Prostate gland (tissue), 2 donors: Measurements from ENCODE around the gene ANG. TPM values are rescaled to one million over a fixed set of nuclear protein-coding genes. Genes with fewer than 3 reads are reported as not detected.

ENCODE experiments used
- DNase-seq: peaks from one replicate; pipeline ENCODE4 v3.0.0-alpha.2; 2019; ENCODE audit warnings: low spot score
- H3K27ac ChIP-seq, 2 donors: fragments of 200-600 bp; sonication (generic); 2 replicates each; pipeline ENCODE4 v1.5.1; 2017 to 2019
- H3K27me3 ChIP-seq: fragments of 200-600 bp; sonication (generic); replicated peaks from 2 replicates; pipeline ENCODE4 v1.5.1; 2019; ENCODE audit not compliant: insufficient read depth
- H3K36me3 ChIP-seq, 2 donors: fragments of 200-600 bp; sonication (generic); 1 replicate in 1 of 2; 2 replicates in 1 of 2; pipeline versions ENCODE4 v1.5.1 to v1.8.1; 2017 to 2019
- H3K4me1 ChIP-seq: fragments of 200-600 bp; sonication (generic); replicated peaks from 2 replicates; pipeline ENCODE4 v1.5.1; 2019
- H3K4me3 ChIP-seq, 2 donors: fragments of 200-600 bp; sonication (generic); 2 replicates each; pipeline ENCODE4 v1.5.1; 2017 to 2019
- H3K9me3 ChIP-seq: fragments of 200-600 bp; sonication (generic); 2 replicates; pipeline ENCODE4 v1.5.1; 2017
- POLR2A ChIP-seq: fragments of 450-650 bp; IDR thresholded peaks from one replicate; pipeline ENCODE4 v1.6.1; 2016; ENCODE audit warnings: antibody characterized with exemption, mild to moderate bottlenecking
- POLR2AphosphoS5 ChIP-seq: sonication (generic); formaldehyde crosslinking; IDR thresholded peaks from one replicate; pipeline ENCODE4 v1.6.1; 2017; ENCODE audit warnings: antibody characterized with exemption
- WGBS: methylation state at CpG from one replicate; pipeline ENCODE4 v1.1.5; 2018; 5-methylcytosine and 5-hydroxymethylcytosine counted together
- intact Hi-C: fragments of 100-400 bp; cut with DNase I; formaldehyde crosslinking; loops from one replicate; pipeline ENCODE4 v1.14.2; 2022
- total RNA-seq, 2 donors: library from RNA; depleted of rRNA; stranded (reverse); fragments of >200 nt; gene quantifications; one replicate each; pipeline ENCODE4 v1.1.0, GENCODE V29; 2016
- TF ChIP-seq, protein P1 (sequence below), 4 experiments: fragments of 200-600 bp in 2 of 4; fragments of 450-650 bp in 2 of 4; sonication (generic) in 2 of 4; IDR thresholded peaks; 1 replicate in 3 of 4; 2 replicates in 1 of 4; pipeline ENCODE4 v1.5.1; 2016 to 2019; ENCODE audit warnings: antibody characterized with exemption in 4 of 4, mild to moderate bottlenecking in 2 of 4, moderate library complexity in 2 of 4

Gene ANG
- total RNA-seq, 2 donors from 2014 or later, result 58.6 to 78.2 TPM

DNA sequence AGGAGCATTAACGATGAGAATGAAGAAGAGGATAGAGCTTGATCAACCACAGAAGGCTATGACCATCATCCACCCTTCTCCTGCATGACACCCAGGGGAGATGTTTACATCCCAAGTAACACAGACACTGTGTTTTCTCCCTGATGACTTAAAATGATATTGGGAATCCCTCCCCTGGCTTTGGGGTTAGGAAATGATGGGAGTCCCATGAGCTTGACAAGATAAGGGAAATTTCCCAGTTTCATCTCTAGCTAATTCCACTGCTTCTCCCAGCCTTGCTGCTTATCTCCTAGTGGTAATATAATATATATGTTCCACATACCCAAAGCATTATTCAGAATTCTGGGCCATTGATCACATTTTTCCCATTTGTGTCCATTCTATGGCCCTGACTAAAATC, 43.1 kb upstream of the ANG start:
- H3K27ac ChIP-seq, result no peak overlapping the region
- no peaks in the 10 kb centered on the region for H3K4me1 ChIP-seq
- no peaks in the 10 kb centered on the region for H3K27me3 ChIP-seq
- no peaks in the 10 kb centered on the region for H3K9me3 ChIP-seq
- H3K4me3 ChIP-seq, result no peak overlapping the region
- H3K36me3 ChIP-seq, result no peaks in the 10 kb centered on the region
- no peak for DNase-seq
- intact Hi-C loops, result no loop called here
- no peak for TF ChIP-seq POLR2AphosphoS5
- no peak for TF ChIP-seq POLR2A
- TF ChIP-seq, protein P1, sequence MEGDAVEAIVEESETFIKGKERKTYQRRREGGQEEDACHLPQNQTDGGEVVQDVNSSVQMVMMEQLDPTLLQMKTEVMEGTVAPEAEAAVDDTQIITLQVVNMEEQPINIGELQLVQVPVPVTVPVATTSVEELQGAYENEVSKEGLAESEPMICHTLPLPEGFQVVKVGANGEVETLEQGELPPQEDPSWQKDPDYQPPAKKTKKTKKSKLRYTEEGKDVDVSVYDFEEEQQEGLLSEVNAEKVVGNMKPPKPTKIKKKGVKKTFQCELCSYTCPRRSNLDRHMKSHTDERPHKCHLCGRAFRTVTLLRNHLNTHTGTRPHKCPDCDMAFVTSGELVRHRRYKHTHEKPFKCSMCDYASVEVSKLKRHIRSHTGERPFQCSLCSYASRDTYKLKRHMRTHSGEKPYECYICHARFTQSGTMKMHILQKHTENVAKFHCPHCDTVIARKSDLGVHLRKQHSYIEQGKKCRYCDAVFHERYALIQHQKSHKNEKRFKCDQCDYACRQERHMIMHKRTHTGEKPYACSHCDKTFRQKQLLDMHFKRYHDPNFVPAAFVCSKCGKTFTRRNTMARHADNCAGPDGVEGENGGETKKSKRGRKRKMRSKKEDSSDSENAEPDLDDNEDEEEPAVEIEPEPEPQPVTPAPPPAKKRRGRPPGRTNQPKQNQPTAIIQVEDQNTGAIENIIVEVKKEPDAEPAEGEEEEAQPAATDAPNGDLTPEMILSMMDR (IDR thresholded peaks at IDR 0.05), result no peak
- WGBS, result 100% methylated on average over 1 of the region's 1 CpG

DNA sequence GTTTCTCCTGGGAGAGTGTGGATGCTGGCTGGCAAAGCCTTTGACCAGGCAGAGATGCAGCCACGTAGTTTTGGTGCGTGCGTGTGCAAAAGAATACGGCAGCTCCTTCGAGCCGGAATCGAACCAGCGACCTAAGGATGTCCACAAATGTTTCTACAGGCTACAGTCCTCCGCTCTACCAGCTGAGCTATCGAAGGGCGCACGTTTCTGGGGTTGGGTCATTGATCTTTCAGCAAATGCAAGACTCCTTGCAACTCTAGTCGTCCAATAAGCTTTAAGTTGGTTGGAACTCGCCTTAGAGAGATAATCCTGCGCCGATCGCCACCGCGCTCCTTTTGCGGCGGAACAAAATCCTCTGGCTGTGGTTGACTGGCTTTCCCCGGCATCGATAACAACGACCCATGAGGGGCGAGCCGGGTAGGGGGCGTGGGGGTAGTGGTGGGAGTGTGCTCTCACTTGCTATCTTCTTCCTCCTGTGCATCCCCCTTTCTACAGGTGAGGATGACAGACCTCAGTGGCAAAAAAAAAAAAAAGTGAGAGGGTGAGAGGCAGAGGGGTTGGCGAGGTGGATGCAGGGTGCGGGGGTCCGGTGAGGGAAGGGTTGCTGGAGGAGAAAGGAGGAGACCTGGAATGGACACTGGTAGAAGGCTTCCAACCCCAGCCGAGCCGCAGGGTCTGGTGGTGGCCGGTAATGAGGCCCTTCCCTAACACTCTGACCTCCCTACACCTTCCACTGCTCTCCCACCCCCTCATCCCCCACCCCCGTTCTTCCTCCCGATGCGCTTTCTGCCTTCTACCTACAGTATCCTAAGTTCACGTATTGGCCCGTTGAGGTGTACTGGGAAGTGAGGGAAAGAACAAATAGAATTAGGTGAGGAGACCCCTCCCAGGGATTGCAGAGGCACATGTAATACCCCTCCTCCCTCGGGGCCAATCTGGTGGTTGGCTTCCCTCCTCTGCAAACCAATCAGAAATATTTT, 35.3 kb upstream of the ANG start:
- DNase-seq, result no peak
- H3K4me1 ChIP-seq, result no peaks in the 10 kb centered on the region
- H3K27ac ChIP-seq, result no peak overlapping the region
- no peaks in the 10 kb centered on the region for H3K9me3 ChIP-seq
- H3K4me3 ChIP-seq, result no peak overlapping the region
- no peaks in the 10 kb centered on the region for H3K36me3 ChIP-seq
- 5% methylated on average over 39 of the region's 39 CpGs for WGBS
- intact Hi-C loops, result no loop called here
- peaks cover 3% of the 10 kb centered on the region for H3K27me3 ChIP-seq
- no peak for TF ChIP-seq POLR2A
- TF ChIP-seq, protein P1 (IDR thresholded peaks at IDR 0.05), result no peak
- TF ChIP-seq POLR2AphosphoS5, result no peak

DNA sequence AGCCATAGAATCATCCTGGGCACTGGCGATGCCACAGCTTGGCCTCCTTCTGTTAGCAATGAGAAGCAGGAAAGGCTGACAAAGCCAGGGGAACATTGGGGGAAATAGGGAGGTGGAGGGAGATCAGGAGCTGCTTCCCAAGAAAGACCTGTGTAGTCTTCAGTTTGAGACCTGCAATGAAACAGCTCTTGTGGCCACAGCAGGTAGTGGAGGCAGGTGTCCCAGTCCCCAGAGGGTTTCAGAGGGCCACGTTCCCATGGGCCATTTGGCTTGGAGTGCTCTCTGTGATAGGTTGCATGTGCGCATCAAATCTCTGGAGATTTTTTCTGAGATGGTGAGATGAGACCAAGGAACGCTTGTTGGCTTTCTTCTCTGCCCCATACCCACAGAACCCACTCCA, 32.7 kb upstream of the ANG start:
- WGBS, result 91% methylated on average over 4 of the region's 4 CpGs
- intact Hi-C loops, result no loop called here
- H3K27ac ChIP-seq, result no peak overlapping the region
- H3K36me3 ChIP-seq, result no peaks in the 10 kb centered on the region
- DNase-seq, result no peak
- no peaks in the 10 kb centered on the region for H3K9me3 ChIP-seq
- TF ChIP-seq, protein P1 (IDR thresholded peaks at IDR 0.05), result no peak
- TF ChIP-seq POLR2AphosphoS5, result no peak
- no peak for TF ChIP-seq POLR2A
- no peak overlapping the region for H3K4me3 ChIP-seq
- peaks cover 3% of the 10 kb centered on the region for H3K27me3 ChIP-seq
- no peaks in the 10 kb centered on the region for H3K4me1 ChIP-seq

DNA sequence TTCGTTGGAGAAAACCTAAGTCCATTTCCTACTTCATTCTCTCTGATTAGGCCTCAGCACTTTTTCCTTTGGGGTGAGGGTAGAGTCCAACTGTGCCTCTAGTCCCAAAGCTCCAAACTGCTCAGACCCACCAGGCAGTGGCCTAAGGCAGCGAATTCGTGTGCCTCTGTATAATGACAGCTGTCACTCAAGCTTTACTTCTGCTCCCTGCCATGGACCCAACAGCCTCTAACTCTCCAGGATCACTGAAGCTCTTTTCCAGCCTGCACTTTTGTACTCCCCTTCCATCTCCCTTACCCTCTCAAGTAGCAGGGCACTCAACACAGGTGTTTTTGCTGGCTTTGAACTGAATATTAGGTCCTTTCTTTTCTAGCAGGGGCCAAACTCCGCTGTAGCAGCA, 32.3 kb upstream of the ANG start:
- no peaks in the 10 kb centered on the region for H3K36me3 ChIP-seq
- H3K27me3 ChIP-seq, result peaks cover 3% of the 10 kb centered on the region
- intact Hi-C loops, result no loop called here
- no peak overlapping the region for H3K27ac ChIP-seq
- no peak for TF ChIP-seq POLR2AphosphoS5
- TF ChIP-seq POLR2A, result no peak
- TF ChIP-seq, protein P1 (IDR thresholded peaks at IDR 0.05), result no peak
- H3K4me3 ChIP-seq, result no peak overlapping the region
- no peaks in the 10 kb centered on the region for H3K9me3 ChIP-seq
- no peak for DNase-seq
- no peaks in the 10 kb centered on the region for H3K4me1 ChIP-seq
- 85% methylated on average over 4 of the region's 4 CpGs for WGBS
